NCI-H345 treated with DMSO at 0.1 percent for 48 hours (cell line): ENCODE data around the gene NACC2.
"Not testable (repeated sequence)": the region's sequence is repeated elsewhere in the genome, so short reads cannot be mapped to it uniquely, and the experiment has no call there.

Source experiments
- DNase-seq: peaks from one replicate; lab custom pipeline; 2025; ENCODE audit not compliant: unreplicated experiment; lab: John Stamatoyannopoulos, UW

Gene NACC2

GRCh38 chr9:136048560-136049411, 46.3 kb downstream of the NACC2 start:
- no peak for DNase-seq

- no peak for DNase-seq
Measured at GRCh38 chr9:136047775-136048559, 47.1 kb downstream of the NACC2 start.

- no peak for DNase-seq
Measured at GRCh38 chr9:136047076-136047774, 47.9 kb downstream of the NACC2 start.

DNA sequence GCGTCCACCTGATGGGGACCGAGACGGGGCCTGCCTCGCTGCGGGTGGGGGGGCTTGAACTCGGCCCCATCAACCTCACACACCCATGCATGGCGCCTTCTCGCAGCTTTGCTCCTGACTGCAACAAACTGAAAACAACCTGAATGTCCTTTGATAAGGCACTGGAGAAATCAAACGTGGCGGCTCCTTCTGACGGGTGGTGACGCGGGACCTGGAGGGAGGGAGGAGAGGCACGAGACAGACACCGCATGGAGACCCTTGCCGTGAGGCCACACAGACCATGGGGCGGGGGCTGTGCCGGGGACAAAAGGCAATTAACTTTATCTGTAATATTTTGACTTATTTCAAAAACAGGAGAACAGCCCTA, 48.6 kb downstream of the NACC2 start:
- no peak for DNase-seq

GRCh38 chr9:136045595-136046553, 49.2 kb downstream of the NACC2 start:
- no peak for DNase-seq

GRCh38 chr9:136044971-136045594, 50.0 kb downstream of the NACC2 start:
- DNase-seq: no peak

DNA sequence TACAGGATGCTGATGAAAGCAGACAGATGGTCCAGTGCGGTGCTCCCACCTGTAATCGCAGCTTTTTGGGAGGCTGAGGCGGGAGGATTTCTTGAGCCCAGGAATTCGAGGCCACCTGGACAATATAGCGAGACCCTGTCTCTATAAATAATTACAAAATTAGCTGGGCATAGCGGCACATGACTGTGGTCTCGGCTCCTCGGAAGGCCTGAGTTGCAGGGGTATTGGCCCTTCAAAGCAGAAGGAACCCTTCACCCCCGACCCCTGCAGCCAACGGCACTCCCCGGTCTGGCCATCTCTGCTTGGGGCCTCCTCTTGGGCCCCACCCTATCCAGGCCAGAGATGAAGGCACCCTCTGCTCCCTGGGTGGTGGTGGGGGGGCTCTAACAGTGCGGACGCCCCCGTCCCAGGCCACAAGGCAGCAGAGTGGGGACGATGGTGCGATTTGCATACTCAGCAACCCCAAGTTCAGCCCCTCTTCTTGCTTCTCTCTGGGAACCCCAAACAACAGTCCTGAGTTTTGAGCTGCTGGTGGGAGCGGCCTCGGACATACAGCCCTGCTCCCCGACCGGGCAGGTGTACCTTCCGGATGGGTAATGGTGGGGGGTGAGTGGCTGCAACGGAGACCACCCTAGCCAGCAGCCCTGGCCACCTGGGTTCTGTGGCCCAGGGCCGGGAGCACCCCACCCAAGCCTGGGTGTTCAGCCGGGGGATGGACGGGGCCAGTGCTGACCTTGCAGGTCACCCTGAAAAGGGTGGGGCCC, 50.7 kb downstream of the NACC2 start:
- DNase-seq: no peak

DNA sequence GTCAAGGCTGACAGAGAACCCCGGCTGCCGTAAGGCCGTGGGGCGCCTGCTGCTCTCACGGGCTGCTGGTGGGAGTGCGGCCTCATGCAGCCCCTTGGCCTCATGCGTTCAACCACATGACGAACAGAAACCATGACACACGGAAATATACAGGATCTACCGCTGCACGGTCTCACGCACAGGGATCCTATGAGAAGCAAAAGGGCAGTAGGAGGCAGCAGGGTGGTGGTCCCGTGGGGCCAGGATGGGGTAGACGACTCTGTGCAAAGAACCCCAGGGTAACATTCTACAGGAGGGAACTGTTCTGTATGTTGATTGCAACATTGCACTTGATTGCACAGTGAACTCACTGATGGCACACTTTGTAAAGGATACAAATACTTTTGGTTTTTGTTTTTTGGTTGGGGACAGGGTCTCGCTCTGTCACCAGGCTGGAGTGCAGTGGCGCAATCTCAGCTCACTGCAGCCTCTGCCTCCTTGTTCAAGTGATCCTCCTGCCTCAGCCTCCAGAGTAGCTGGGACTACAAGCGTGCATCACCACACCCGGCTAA, 51.6 kb downstream of the NACC2 start:
- no peak for DNase-seq

GRCh38 chr9:136042541-136042940, 52.5 kb downstream of the NACC2 start:
- DNase-seq: no peak

GRCh38 chr9:136040848-136041247, 54.2 kb downstream of the NACC2 start:
- not testable (repeated sequence) for DNase-seq

- DNase-seq: no peak
Measured at GRCh38 chr9:136039488-136039887, 55.6 kb downstream of the NACC2 start.

GRCh38 chr9:136036848-136037247, 58.2 kb downstream of the NACC2 start:
- no peak for DNase-seq

DNA sequence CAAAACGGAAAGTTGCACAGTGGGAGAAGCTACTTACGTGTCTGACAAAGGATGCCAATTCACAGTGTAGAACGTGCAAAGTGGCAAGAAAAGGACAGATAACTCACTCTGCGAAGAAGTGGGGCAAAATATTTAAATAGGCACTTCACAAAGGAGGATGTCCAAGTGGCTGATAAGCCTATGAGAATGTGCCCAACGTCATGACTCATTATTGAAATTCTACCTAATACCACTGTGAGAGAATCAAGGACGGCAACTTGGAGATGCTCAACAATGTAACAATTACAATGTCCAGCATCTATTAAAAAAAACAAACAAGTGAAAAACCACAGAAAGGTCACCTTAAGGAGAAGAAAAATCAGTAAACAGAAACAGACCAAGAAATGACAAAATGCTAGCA, 59.0 kb downstream of the NACC2 start:
- no peak for DNase-seq

GRCh38 chr9:136031741-136032730, 63.1 kb downstream of the NACC2 start:
- no peak for DNase-seq

DNA sequence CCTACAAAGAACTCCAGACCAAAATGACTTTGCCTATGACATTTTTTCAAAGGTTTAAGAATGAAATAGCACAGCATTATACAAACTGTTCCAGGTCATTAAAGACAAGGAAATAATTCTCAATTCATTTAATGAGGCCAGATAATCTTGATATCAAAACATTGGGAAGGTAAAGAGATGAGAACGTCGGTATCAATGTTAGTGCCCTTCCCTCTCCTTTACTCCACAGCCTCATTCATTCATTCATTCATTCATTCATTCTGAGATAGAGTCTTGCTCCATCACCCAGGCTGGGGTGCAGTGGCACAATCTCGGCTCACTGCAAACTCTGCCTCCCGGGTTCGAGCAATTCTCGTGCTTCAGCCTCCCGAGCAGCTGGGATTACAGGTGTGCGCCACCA, 64.0 kb downstream of the NACC2 start:
- no peak for DNase-seq

DNA sequence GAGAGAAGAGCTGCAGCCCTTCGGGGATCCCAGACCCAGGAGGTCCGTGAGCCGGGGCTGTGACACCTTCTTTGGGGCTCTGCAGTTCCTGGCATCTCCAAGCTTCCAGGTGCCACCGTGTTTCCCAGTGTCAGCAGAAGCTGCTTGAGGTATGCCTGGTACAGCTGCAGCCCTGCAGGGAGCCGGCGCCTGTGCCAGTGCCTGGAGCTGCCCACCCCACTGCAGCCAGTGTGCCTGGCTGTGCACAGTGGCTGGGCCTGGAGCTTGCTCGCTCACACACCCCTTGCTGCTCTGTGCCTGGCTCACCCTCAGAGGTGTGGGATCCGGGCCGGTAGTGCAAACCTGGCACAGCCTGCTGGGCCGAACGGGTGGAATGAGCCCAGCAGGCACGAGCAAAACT, 65.5 kb downstream of the NACC2 start:
- no peak for DNase-seq

GRCh38 chr9:136028760-136029470, 66.2 kb downstream of the NACC2 start:
- DNase-seq: no peak
